Heart left ventricle (tissue), 13 donors: ENCODE measurements around the gene ST7.

Experiments
- POLR2A ChIP-seq, 2 donors: fragments of 450-650 bp; IDR thresholded peaks; one replicate each; pipeline ENCODE4 v1.6.1; 2017; ENCODE audit warnings: antibody characterized with exemption in 2 of 2, mild to moderate bottlenecking in 2 of 2, moderate library complexity in 2 of 2
- TF ChIP-seq, protein P1 (sequence below), 12 donors: fragments of 200-600 bp; sonication (generic) in 4 of 12; IDR thresholded peaks; one replicate each; pipeline versions ENCODE4 v1.5.0 to v1.8.0; 2018 to 2022; ENCODE audit warnings: antibody characterized with exemption in 12 of 12, mild to moderate bottlenecking in 5 of 12
- donor health status: ischemic (EF 13 %, LVEDD 7.1; RV severe dilation, severe dysfunction).
- donor health status: DM: no; HTN: yes; CAD: no.
- donor health status: DM: no; HTN: no; CAD: no.
- donor health status: ischemic (EF 25% LVEDD 6.9; RV normal size, moderate dysfunction).
- donor health status: ischemic (EF 25% LVEDD 5.7; RV mildly dilated, moderate dysfunction).
- donor health status: ischemic (EF 35%, LVEDD 5.7; RV mildly dilated, moderate dysfunction).
- donor health status: nonischemic (EF 11% LVEDD 7.7; RV severe dilation, severe dysfunction).
- donor health status: DM: yes; HTN: yes; CAD: no.
- donor health status: PGD.
- donor health status: ischemic (EF 29% LVEDD 5.4; RV normal size, mild dysfunction).
- donor health status: nonischemic (EF 23%, LVEDD 6.1; RV moderate dilation, normal function).

DNA sequence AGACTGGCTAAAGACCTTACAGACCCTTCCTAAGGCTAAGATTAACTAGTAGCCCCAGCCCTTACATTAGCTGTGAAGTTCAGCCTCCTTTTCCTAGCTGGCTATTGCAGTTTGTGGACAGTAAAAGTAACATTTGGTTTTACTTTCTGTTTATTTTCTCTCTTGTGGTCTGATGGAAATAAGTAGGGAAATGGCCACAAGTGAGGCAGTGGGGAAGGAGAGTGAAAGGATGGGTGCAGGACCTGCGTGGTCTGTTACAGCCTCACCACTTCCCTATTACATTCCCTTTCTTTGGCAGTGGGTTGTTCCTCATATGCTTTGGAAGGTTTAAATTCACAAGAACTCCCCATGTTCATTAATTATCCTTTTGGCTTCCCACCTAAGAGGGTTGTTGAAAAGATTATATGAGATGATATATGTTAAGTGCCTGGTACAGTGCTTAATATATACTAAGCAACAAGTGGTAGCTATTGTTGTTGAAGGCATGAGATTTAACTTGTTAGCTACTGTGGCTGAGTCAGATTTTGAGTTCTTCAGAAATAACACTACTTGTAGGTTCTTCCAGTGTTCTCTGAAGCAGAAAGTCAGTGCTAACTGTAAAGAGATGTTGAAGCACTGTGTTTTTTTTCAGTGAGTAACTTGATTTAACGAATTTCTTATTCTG lies 181.7 kb downstream of the ST7 start:
- TF ChIP-seq, protein P1, sequence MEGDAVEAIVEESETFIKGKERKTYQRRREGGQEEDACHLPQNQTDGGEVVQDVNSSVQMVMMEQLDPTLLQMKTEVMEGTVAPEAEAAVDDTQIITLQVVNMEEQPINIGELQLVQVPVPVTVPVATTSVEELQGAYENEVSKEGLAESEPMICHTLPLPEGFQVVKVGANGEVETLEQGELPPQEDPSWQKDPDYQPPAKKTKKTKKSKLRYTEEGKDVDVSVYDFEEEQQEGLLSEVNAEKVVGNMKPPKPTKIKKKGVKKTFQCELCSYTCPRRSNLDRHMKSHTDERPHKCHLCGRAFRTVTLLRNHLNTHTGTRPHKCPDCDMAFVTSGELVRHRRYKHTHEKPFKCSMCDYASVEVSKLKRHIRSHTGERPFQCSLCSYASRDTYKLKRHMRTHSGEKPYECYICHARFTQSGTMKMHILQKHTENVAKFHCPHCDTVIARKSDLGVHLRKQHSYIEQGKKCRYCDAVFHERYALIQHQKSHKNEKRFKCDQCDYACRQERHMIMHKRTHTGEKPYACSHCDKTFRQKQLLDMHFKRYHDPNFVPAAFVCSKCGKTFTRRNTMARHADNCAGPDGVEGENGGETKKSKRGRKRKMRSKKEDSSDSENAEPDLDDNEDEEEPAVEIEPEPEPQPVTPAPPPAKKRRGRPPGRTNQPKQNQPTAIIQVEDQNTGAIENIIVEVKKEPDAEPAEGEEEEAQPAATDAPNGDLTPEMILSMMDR (IDR thresholded peaks at IDR 0.05): no peak
- no peak for TF ChIP-seq POLR2A (IDR thresholded peaks at IDR 0.05)
